Neural cell (in vitro differentiated cells): ENCODE data around the gene DSCAM.

Experiments
- CTCF ChIP-seq: fragments of 450-650 bp; IDR thresholded peaks from 2 replicates; pipeline ENCODE4 v1.5.1; 2014; ENCODE audit warnings: antibody characterized with exemption, mild to moderate bottlenecking, moderate library complexity; ENCODE audit not compliant: poor library complexity, severe bottlenecking
- MXI1 ChIP-seq: fragments of 450-650 bp; conservative IDR thresholded peaks from 2 replicates; pipeline ENCODE4 v1.6.1; 2014; ENCODE audit warnings: antibody characterized with exemption, mild to moderate bottlenecking; ENCODE audit not compliant: poor library complexity, severe bottlenecking
- POLR2AphosphoS5 ChIP-seq: IDR thresholded peaks from 2 replicates; pipeline ENCODE4 v1.6.1; 2012

DNA sequence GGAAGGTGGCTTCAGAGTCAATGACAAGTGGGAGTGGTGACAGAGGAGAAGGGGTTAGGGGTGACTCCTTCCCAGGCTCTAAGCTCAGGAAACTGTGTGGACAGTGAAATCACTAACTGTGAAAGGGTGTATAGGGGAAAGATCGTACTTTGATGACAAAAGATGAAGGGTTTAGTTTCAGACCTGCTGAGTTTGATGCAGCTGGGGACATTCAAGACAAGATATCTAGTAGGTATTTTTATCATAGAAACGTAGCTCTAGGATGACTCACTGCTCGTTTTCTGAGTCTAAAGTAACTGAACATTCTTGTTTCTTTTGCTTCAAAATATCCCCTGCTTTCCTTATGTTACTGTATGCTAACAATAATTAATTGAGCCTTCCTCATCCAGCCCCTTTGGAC, 830.7 kb downstream of the DSCAM start:
- TF ChIP-seq CTCF (no peak), POLR2AphosphoS5 (no peak), MXI1 (no peak)
